Measurements from ENCODE around the gene DNMT3L.

DNA sequence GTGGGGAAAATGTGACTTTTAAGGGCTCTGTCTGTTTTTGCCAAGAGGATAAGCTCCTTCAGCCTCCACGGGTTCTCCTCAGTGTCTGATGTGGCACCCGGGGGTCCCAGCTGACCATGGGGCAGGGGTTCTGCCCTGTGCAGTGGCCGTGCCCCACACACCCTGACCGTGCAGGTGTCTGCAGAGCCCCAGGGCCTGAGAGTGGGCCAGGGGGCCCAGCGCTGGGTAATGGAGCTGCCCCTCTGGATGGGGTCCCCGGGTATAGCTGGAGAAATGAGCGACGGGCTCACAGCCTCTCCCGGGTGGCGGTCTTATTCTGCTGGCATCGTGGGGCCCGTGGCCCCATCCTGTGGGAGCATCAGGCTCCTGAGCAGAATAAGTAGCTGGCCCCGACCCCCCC is 35.2 kb upstream of the DNMT3L start:
- TF ChIP-seq, protein P1, sequence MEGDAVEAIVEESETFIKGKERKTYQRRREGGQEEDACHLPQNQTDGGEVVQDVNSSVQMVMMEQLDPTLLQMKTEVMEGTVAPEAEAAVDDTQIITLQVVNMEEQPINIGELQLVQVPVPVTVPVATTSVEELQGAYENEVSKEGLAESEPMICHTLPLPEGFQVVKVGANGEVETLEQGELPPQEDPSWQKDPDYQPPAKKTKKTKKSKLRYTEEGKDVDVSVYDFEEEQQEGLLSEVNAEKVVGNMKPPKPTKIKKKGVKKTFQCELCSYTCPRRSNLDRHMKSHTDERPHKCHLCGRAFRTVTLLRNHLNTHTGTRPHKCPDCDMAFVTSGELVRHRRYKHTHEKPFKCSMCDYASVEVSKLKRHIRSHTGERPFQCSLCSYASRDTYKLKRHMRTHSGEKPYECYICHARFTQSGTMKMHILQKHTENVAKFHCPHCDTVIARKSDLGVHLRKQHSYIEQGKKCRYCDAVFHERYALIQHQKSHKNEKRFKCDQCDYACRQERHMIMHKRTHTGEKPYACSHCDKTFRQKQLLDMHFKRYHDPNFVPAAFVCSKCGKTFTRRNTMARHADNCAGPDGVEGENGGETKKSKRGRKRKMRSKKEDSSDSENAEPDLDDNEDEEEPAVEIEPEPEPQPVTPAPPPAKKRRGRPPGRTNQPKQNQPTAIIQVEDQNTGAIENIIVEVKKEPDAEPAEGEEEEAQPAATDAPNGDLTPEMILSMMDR (IDR thresholded peaks at IDR 0.05): no peak
- no peak for TF ChIP-seq EZH2 (IDR thresholded peaks at IDR 0.05; ENCODE audit: borderline replicate concordance, insufficient read depth, low read depth, low read length, poor library complexity, severe bottlenecking)

All from B cell (primary cell).